Vagina (tissue), 2 donors: ENCODE data around the gene PPP3R1. TPM values are rescaled to one million over a fixed set of nuclear protein-coding genes. Genes with fewer than 3 reads are reported as not detected.

Experiments used
- DNase-seq, 2 donors: peaks; one replicate each; pipeline ENCODE4 v3.0.0-alpha.2; 2017; ENCODE audit errors: extremely low spot score in 2 of 2
- H3K27ac ChIP-seq: fragments of 200-600 bp; sonication (generic); one replicate; pipeline ENCODE4 v1.5.1; 2019
- H3K27me3 ChIP-seq: fragments of 200-600 bp; sonication (generic); one replicate; pipeline ENCODE4 v1.5.1; 2019
- H3K36me3 ChIP-seq, 2 donors: fragments of 200-600 bp; sonication (generic); one replicate each; pipeline ENCODE4 v1.5.1; 2017 to 2019
- H3K4me1 ChIP-seq: fragments of 200-600 bp; sonication (generic); one replicate; pipeline ENCODE4 v1.5.1; 2019
- H3K4me3 ChIP-seq, 2 donors: fragments of 200-600 bp; sonication (generic); 1 replicate in 1 of 2; 2 replicates in 1 of 2; pipeline ENCODE4 v1.5.1; 2016 to 2019
- H3K9me3 ChIP-seq: fragments of 200-600 bp; sonication (generic); one replicate; pipeline ENCODE4 v1.5.1; 2019
- POLR2A ChIP-seq, 2 donors: fragments of 450-650 bp; IDR thresholded peaks; one replicate each; pipeline ENCODE4 v1.6.1; 2017; ENCODE audit warnings: antibody characterized with exemption in 2 of 2, mild to moderate bottlenecking in 2 of 2, moderate library complexity in 2 of 2
- POLR2AphosphoS5 ChIP-seq, 2 donors: sonication (generic); formaldehyde crosslinking; IDR thresholded peaks; one replicate each; pipeline ENCODE4 v1.9.0; 2017; ENCODE audit warnings: antibody characterized with exemption in 2 of 2, mild to moderate bottlenecking in 2 of 2, low read depth in 1 of 2; ENCODE audit not compliant: insufficient read depth in 1 of 2
- intact Hi-C: fragments of 100-400 bp; cut with DNase I; formaldehyde crosslinking; loops from one replicate; pipeline ENCODE4 v1.15.1; 2023
- total RNA-seq: library from RNA; depleted of rRNA; stranded (reverse); fragments of >200 nt; gene quantifications from one replicate; pipeline ENCODE4 v1.2.3, GENCODE V29; 2016
- TF ChIP-seq, protein P1 (sequence below), 3 experiments: fragments of 450-650 bp in 2 of 3; fragments of 200-600 bp in 1 of 3; sonication (generic) in 1 of 3; IDR thresholded peaks; one replicate each; pipeline ENCODE4 v1.5.1; 2017 to 2019; ENCODE audit warnings: antibody characterized with exemption in 3 of 3, mild to moderate bottlenecking in 2 of 3, moderate library complexity in 2 of 3

Gene PPP3R1
- total RNA-seq, 1 donor from 2014 or later = 28.2 TPM

DNA sequence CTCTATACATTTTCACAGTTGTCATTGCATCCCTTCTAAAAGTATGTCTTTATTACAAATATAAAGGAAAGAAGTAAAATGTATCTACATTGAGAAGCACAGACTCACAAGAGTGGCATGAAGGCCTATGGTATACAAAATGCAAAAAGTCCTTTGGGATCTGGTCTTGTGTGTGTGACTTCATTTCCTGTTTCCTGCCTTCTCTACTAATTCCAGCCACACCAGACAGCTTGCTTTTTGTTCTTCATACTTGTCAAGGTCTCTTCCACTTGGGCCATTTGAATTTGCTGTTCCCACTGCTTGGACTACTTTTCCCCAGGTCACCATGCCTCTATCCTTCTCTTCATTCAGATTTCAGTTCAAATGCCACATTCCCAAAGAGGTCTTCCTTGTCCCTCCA lies 101.3 kb downstream of the PPP3R1 start:
- H3K4me3 ChIP-seq = no peak overlapping the region
- peaks cover 6% of the 10 kb centered on the region for H3K4me1 ChIP-seq
- intact Hi-C loops = no loop called here
- no peaks in the 10 kb centered on the region for H3K27me3 ChIP-seq
- H3K9me3 ChIP-seq = no peaks in the 10 kb centered on the region
- TF ChIP-seq POLR2A (IDR thresholded peaks at IDR 0.05) = no peak
- TF ChIP-seq, protein P1, sequence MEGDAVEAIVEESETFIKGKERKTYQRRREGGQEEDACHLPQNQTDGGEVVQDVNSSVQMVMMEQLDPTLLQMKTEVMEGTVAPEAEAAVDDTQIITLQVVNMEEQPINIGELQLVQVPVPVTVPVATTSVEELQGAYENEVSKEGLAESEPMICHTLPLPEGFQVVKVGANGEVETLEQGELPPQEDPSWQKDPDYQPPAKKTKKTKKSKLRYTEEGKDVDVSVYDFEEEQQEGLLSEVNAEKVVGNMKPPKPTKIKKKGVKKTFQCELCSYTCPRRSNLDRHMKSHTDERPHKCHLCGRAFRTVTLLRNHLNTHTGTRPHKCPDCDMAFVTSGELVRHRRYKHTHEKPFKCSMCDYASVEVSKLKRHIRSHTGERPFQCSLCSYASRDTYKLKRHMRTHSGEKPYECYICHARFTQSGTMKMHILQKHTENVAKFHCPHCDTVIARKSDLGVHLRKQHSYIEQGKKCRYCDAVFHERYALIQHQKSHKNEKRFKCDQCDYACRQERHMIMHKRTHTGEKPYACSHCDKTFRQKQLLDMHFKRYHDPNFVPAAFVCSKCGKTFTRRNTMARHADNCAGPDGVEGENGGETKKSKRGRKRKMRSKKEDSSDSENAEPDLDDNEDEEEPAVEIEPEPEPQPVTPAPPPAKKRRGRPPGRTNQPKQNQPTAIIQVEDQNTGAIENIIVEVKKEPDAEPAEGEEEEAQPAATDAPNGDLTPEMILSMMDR (IDR thresholded peaks at IDR 0.05) = no peak
- TF ChIP-seq POLR2AphosphoS5 (IDR thresholded peaks at IDR 0.05; ENCODE audit: insufficient read depth in 1 of 2, low read depth in 1 of 2) = no peak
- no peaks in the 10 kb centered on the region for H3K36me3 ChIP-seq
- DNase-seq = no peak
- no peak overlapping the region for H3K27ac ChIP-seq

DNA sequence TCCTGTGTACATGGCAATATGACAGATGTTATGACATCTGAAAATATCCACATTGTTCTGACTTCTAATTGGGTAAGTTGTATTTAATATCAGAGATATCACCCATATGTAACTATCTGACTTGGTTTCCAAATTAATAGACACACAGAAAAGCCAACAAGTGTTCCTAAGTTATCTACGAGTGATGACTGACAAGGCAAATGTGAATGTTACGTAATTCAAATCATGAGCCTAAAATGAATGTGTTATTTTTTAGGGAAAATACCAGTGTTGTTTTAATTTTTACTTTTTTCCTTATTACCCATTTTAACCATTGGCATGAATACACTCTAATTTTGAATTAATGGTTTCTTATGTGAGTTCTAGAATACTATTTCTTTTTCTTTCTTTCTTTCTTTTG lies 110.5 kb downstream of the PPP3R1 start:
- no peaks in the 10 kb centered on the region for H3K27me3 ChIP-seq
- H3K36me3 ChIP-seq = peaks cover 0 to 15% of the 10 kb centered on the region in 2 donors
- H3K4me1 ChIP-seq = no peaks in the 10 kb centered on the region
- TF ChIP-seq POLR2A (IDR thresholded peaks at IDR 0.05) (no peak), POLR2AphosphoS5 (IDR thresholded peaks at IDR 0.05; ENCODE audit: insufficient read depth in 1 of 2, low read depth in 1 of 2) (no peak)
- TF ChIP-seq, protein P1 (IDR thresholded peaks at IDR 0.05) = no peak
- intact Hi-C loops = no loop called here
- H3K4me3 ChIP-seq = no peak overlapping the region
- DNase-seq = no peak
- H3K27ac ChIP-seq = no peak overlapping the region
- H3K9me3 ChIP-seq = no peaks in the 10 kb centered on the region

DNA sequence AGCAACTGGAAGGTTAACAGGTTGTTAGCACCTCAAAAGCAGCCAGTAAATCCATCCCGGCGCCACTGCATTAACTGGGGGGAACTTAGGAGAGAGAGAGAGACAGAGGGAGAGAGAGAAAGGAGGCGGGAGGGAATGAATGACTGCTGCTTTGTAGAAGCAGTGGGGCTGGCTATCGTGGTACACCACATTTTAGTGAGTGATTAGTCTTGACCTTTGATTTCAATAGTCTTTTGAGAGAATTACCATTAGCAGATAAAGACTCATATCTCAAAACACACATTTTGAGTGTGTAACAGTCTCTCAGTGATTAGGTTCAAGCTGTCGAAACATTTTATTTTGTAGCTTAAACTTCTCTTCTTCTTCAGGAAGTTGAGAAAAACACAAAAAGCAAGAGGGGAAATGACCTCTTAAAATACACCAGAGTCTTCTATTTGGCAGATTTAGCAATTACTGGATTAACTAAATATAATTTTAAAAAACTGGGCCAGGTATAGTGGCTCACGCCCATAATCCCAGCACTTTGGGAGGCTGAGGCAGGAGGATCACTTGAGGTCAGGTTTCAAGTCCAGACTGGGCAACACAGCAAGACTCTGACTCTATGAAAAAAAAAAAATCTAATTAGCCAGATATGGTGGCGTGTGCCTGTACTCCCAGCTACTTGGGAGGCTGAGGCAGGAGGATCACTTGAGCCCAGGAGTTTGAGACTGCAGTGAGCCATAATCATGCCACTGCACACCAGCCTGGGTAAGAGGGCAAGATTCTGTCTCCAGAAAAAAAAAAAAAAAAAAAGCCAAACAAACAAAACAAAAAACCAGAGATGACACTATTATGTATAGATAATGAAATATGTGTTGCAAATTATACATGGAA lies 116.6 kb downstream of the PPP3R1 start:
- H3K4me1 ChIP-seq = no peaks in the 10 kb centered on the region
- no peaks in the 10 kb centered on the region for H3K9me3 ChIP-seq
- H3K4me3 ChIP-seq = no peak overlapping the region
- no peak overlapping the region for H3K27ac ChIP-seq
- no peaks in the 10 kb centered on the region for H3K27me3 ChIP-seq
- TF ChIP-seq POLR2AphosphoS5 (IDR thresholded peaks at IDR 0.05; ENCODE audit: insufficient read depth in 1 of 2, low read depth in 1 of 2) (no peak), POLR2A (IDR thresholded peaks at IDR 0.05) (no peak)
- TF ChIP-seq, protein P1 (IDR thresholded peaks at IDR 0.05) = no peak
- intact Hi-C loops = no loop called here
- peaks cover 0 to 18% of the 10 kb centered on the region in 2 donors for H3K36me3 ChIP-seq
- DNase-seq = no peak

DNA sequence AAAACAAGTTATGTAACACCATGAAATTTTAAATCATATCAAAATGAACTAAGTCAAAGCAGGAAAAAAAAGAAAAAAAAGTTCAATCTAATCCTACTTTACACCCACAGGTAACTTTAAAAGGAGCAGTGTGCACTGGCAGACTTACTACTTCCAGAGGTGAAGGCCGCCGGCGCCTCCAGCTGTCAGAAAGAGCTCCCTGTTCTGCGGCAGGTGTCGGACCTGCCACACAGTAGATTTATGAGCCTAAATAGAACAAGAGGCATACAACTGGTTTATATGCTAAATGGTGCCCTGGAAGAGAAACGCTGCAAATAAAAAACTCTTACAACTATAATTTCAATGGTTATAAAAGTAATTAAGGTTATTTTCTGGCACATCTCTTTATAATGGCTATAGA lies 117.8 kb downstream of the PPP3R1 start:
- Histone ChIP-seq H3K4me3 (no peak overlapping the region), H3K27ac (no peak overlapping the region), H3K36me3 (peaks cover 0 to 21% of the 10 kb centered on the region in 2 donors), H3K9me3 (no peaks in the 10 kb centered on the region), H3K27me3 (no peaks in the 10 kb centered on the region), H3K4me1 (no peaks in the 10 kb centered on the region)
- DNase-seq = no peak
- TF ChIP-seq POLR2A (IDR thresholded peaks at IDR 0.05) (no peak), POLR2AphosphoS5 (IDR thresholded peaks at IDR 0.05; ENCODE audit: insufficient read depth in 1 of 2, low read depth in 1 of 2) (no peak)
- TF ChIP-seq, protein P1 (IDR thresholded peaks at IDR 0.05) = no peak
- intact Hi-C loops = no loop called here

DNA sequence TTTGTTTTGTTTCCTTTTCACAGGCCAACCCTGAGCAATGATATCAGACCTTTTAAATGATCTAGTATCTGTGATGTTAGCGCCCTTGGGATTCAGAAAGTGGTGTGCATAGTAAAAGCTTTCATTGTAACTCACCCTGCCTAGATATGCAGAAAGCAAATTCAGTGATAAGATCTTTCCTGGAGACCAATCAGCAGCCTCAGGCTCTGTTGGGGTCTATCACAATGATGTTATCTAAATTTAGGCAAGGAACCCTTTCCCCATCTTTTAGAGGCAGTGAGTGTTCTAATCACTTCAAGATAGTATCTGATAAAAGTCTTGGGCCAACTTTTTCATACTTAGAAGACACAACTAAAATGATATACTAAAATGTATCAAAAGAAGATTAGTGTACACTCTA lies 118.2 kb downstream of the PPP3R1 start:
- Histone ChIP-seq H3K27me3 (no peaks in the 10 kb centered on the region), H3K36me3 (peaks cover 0 to 21% of the 10 kb centered on the region in 2 donors), H3K4me1 (no peaks in the 10 kb centered on the region), H3K9me3 (no peaks in the 10 kb centered on the region), H3K27ac (no peak overlapping the region), H3K4me3 (no peak overlapping the region)
- TF ChIP-seq POLR2AphosphoS5 (IDR thresholded peaks at IDR 0.05; ENCODE audit: insufficient read depth in 1 of 2, low read depth in 1 of 2) (no peak), POLR2A (IDR thresholded peaks at IDR 0.05) (no peak)
- TF ChIP-seq, protein P1 (IDR thresholded peaks at IDR 0.05) = no peak
- no peak for DNase-seq
- intact Hi-C loops = no loop called here
